Body of pancreas (tissue), 4 donors: ENCODE data around the gene FLT1. TPM values are rescaled to one million over a fixed set of nuclear protein-coding genes. Genes with fewer than 3 reads are reported as not detected.

Experiments
- ATAC-seq: fragments of 150-250 bp; one replicate; pipeline ENCODE4 v1.9.1; 2016
- DNase-seq, 4 donors: peaks; one replicate each; pipeline ENCODE4 v3.0.0-alpha.2; 2019
- H3K27ac ChIP-seq, 4 donors: fragments of 200-600 bp; sonication (generic); 1 replicate in 3 of 4; 2 replicates in 1 of 4; pipeline versions ENCODE4 v1.5.1 to v1.6.1; 2016 to 2019; ENCODE audit warnings: mild to moderate bottlenecking in 1 of 4, mixed read lengths in 1 of 4, moderate library complexity in 1 of 4
- H3K27me3 ChIP-seq, 2 donors: fragments of 200-600 bp; sonication (generic); one replicate each; pipeline ENCODE4 v1.6.0; 2016; ENCODE audit warnings: mild to moderate bottlenecking in 1 of 2
- H3K36me3 ChIP-seq, 2 donors: fragments of 200-600 bp; sonication (generic); replicated peaks in 1 of 2; 2 replicates each; pipeline ENCODE4 v1.5.1; 2016; ENCODE audit warnings: low read depth in 2 of 2; ENCODE audit not compliant: insufficient read depth in 1 of 2
- H3K4me1 ChIP-seq: fragments of 200-600 bp; sonication (generic); one replicate; pipeline ENCODE4 v1.6.0; 2016
- H3K4me3 ChIP-seq, 2 donors: fragments of 200-600 bp; sonication (generic); 1 replicate in 1 of 2; 2 replicates in 1 of 2; pipeline ENCODE4 v1.5.1; 2016 to 2019
- H3K9me3 ChIP-seq, 3 donors: fragments of 200-600 bp; sonication (generic); 1 replicate in 2 of 3; 2 replicates in 1 of 3; pipeline ENCODE4 v1.5.1; 2016
- POLR2A ChIP-seq, 3 donors: fragments of 450-650 bp; IDR thresholded peaks; one replicate each; pipeline ENCODE4 v1.6.1; 2016; ENCODE audit warnings: antibody characterized with exemption in 3 of 3, mild to moderate bottlenecking in 2 of 3
- WGBS, 2 donors: methylation state at CpG; one replicate each; pipeline ENCODE4 v1.1.5; 2017; 5-methylcytosine and 5-hydroxymethylcytosine counted together
- intact Hi-C: fragments of 100-400 bp; cut with DNase I; formaldehyde crosslinking; loops from one replicate; pipeline ENCODE4 v1.15.1; 2023
- total RNA-seq, 2 donors: library from RNA; depleted of rRNA; stranded (reverse); fragments of >200 nt; gene quantifications; one replicate each; pipeline ENCODE4 v1.1.0, GENCODE V29; 2016
- TF ChIP-seq, protein P1 (sequence below), 7 experiments: fragments of 450-650 bp in 4 of 7; fragments of 200-600 bp in 3 of 7; sonication (generic) in 3 of 7; IDR thresholded peaks; one replicate each; pipeline ENCODE4 v1.5.1; 2016 to 2019; ENCODE audit warnings: antibody characterized with exemption in 7 of 7

FLT1 gene
- total RNA-seq, 2 donors from 2014 or later: 15.3 to 20.4 TPM

DNA sequence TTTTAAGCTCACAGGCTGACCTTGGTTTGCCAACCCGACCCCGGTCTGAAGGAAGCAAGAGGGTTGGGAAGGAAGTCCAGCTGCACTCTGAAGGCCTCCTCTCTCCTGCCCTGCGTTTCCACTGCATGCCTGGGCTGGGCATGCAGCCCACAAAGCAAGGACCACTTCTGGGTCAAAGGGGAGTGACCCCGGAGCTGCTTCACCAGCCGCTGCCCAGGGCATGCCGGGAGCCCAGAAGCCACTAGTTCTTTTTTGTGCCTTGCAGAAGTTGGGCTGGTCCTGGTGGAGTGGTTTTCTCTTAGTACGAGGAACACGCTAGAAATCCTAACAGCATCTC lies 166.7 kb downstream of the FLT1 start:
- TF ChIP-seq, protein P1, sequence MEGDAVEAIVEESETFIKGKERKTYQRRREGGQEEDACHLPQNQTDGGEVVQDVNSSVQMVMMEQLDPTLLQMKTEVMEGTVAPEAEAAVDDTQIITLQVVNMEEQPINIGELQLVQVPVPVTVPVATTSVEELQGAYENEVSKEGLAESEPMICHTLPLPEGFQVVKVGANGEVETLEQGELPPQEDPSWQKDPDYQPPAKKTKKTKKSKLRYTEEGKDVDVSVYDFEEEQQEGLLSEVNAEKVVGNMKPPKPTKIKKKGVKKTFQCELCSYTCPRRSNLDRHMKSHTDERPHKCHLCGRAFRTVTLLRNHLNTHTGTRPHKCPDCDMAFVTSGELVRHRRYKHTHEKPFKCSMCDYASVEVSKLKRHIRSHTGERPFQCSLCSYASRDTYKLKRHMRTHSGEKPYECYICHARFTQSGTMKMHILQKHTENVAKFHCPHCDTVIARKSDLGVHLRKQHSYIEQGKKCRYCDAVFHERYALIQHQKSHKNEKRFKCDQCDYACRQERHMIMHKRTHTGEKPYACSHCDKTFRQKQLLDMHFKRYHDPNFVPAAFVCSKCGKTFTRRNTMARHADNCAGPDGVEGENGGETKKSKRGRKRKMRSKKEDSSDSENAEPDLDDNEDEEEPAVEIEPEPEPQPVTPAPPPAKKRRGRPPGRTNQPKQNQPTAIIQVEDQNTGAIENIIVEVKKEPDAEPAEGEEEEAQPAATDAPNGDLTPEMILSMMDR (IDR thresholded peaks at IDR 0.05): no peak
- Histone ChIP-seq H3K36me3 (no peaks in the 10 kb centered on the region), H3K27ac (no peak overlapping the region), H3K4me1 (no peaks in the 10 kb centered on the region), H3K27me3 (no peaks in the 10 kb centered on the region), H3K4me3 (no peak overlapping the region), H3K9me3 (no peaks in the 10 kb centered on the region)
- 69 to 77% methylated on average over 8 of the region's 8 CpGs for WGBS, 2 donors
- DNase-seq (no peak), ATAC-seq (no peak)
- intact Hi-C loops: loop anchor here (10.0 kb wide), 2 partner anchors 297 to 467 kb away; no protein-coding TSS in a partner anchor

- TF ChIP-seq POLR2A (IDR thresholded peaks at IDR 0.05): no peak
- TF ChIP-seq, protein P1 (IDR thresholded peaks at IDR 0.05): no peak
- Histone ChIP-seq H3K4me3 (no peak overlapping the region), H3K9me3 (no peaks in the 10 kb centered on the region), H3K4me1 (no peaks in the 10 kb centered on the region), H3K27ac (no peak overlapping the region), H3K36me3 (no peaks in the 10 kb centered on the region), H3K27me3 (no peaks in the 10 kb centered on the region)
- ATAC-seq (no peak), DNase-seq (no peak)
- intact Hi-C loops: loop anchor here (10.0 kb wide), 2 partner anchors 297 to 467 kb away; no protein-coding TSS in a partner anchor
- WGBS, 2 donors: 72 to 79% methylated on average over 13 to 14 of the region's 14 CpGs
Observed at GRCh38 chr13:28327373-28328270, 167.3 kb downstream of the FLT1 start.

- Histone ChIP-seq H3K9me3 (no peaks in the 10 kb centered on the region), H3K27ac (no peak overlapping the region), H3K4me3 (no peak overlapping the region), H3K4me1 (no peaks in the 10 kb centered on the region), H3K36me3 (no peaks in the 10 kb centered on the region), H3K27me3 (no peaks in the 10 kb centered on the region)
- ATAC-seq: no peak
- intact Hi-C loops: loop anchor here (10.0 kb wide), 2 partner anchors 299 to 469 kb away; no protein-coding TSS in a partner anchor
- no peak for DNase-seq
- TF ChIP-seq, protein P1 (IDR thresholded peaks at IDR 0.05): no peak
- no peak for TF ChIP-seq POLR2A (IDR thresholded peaks at IDR 0.05)
- WGBS, 2 donors: 46 to 59% methylated on average over 2 of the region's 2 CpGs
Observed at GRCh38 chr13:28326056-28326455, 168.9 kb downstream of the FLT1 start.

DNA sequence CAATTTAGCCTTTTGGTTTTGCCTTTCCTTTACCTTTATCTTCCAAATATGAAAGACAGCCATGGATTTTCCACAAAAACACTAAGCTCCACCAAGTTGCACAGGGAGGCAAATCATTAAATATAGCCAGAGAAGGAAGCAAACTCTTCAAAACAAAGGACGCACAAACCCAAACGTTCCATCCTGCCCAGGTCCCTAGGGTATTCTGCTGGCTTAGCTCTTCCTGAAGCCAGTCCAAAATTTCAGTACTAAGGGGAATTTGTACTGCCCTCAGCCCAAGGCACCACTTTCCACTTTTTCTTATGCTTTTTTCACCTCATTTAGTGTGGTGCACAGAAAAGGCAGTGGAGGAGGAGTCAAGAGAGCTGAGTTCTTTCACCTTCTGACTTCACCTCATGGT lies 169.9 kb downstream of the FLT1 start:
- 48 to 55% methylated on average over 2 of the region's 2 CpGs for WGBS, 2 donors
- H3K27ac ChIP-seq: no peak overlapping the region
- no peak for DNase-seq
- H3K27me3 ChIP-seq: no peaks in the 10 kb centered on the region
- intact Hi-C loops: loop anchor here (10.0 kb wide), 2 partner anchors 300 to 470 kb away; no protein-coding TSS in a partner anchor
- no peak overlapping the region for H3K4me3 ChIP-seq
- no peak for ATAC-seq
- H3K36me3 ChIP-seq: no peaks in the 10 kb centered on the region
- H3K4me1 ChIP-seq: no peaks in the 10 kb centered on the region
- H3K9me3 ChIP-seq: no peaks in the 10 kb centered on the region
- TF ChIP-seq, protein P1 (IDR thresholded peaks at IDR 0.05): no peak
- TF ChIP-seq POLR2A (IDR thresholded peaks at IDR 0.05): no peak
